Neuronal stem cell (in vitro differentiated cells): ENCODE measurements around the gene FARP1.
A peak's percentile ranks its signal among the peaks of the same experiment; 100 is the strongest.

ENCODE experiments used
- DNase-seq: peaks from one replicate; pipeline ENCODE4 v3.0.0-alpha.2; 2013; ENCODE audit warnings: low spot score
- H2AFZ ChIP-seq: one replicate; pipeline ENCODE4 v1.6.1; 2013; ENCODE audit warnings: mild to moderate bottlenecking, low read length, inconsistent platforms
- H2AK5ac ChIP-seq: 2 replicates; pipeline ENCODE4 v1.6.1; 2013; ENCODE audit warnings: low read depth, mild to moderate bottlenecking, inconsistent platforms, low read length, moderate library complexity, mixed read lengths
- H2BK120ac ChIP-seq: 2 replicates; pipeline ENCODE4 v1.6.1; 2013; ENCODE audit warnings: low read depth, mild to moderate bottlenecking, inconsistent platforms, low read length, moderate library complexity, mixed read lengths
- H2BK12ac ChIP-seq: one replicate; pipeline ENCODE4 v1.6.1; 2013; ENCODE audit warnings: low read length, inconsistent platforms
- H2BK15ac ChIP-seq: 2 replicates; pipeline ENCODE4 v1.6.1; 2013; ENCODE audit warnings: mild to moderate bottlenecking, low read length, inconsistent platforms, mixed read lengths
- H2BK5ac ChIP-seq: one replicate; pipeline ENCODE4 v1.6.1; 2013; ENCODE audit warnings: inconsistent platforms, mild to moderate bottlenecking, low read length, moderate library complexity
- H3K14ac ChIP-seq: one replicate; pipeline ENCODE4 v1.6.1; 2013; ENCODE audit warnings: low read length, inconsistent platforms
- H3K18ac ChIP-seq: 2 replicates; pipeline ENCODE4 v1.6.1; 2013; ENCODE audit warnings: low read length, inconsistent platforms
- H3K23ac ChIP-seq: 2 replicates; pipeline ENCODE4 v1.6.1; 2013; ENCODE audit warnings: low read depth, mild to moderate bottlenecking, mixed read lengths, low read length, inconsistent platforms; ENCODE audit not compliant: poor library complexity
- H3K27ac ChIP-seq: replicated peaks from 3 replicates; pipeline ENCODE4 v1.5.1; 2013; ENCODE audit warnings: low read length, inconsistent platforms
- H3K27me3 ChIP-seq, 3 experiments: 2 replicates each; pipeline ENCODE4 v1.6.1; 2013; ENCODE audit warnings: low read length in 3 of 3, mild to moderate bottlenecking in 2 of 3, inconsistent platforms in 1 of 3, low read depth in 1 of 3, mixed read lengths in 1 of 3, moderate library complexity in 1 of 3; ENCODE audit not compliant: control insufficient read depth in 3 of 3, insufficient read depth in 3 of 3
- H3K36me3 ChIP-seq, 2 donors: replicated peaks in 1 of 2; 2 replicates each; pipeline ENCODE4 v1.6.1; 2013; ENCODE audit warnings: low read length in 2 of 2; ENCODE audit not compliant: control insufficient read depth in 2 of 2, insufficient read depth in 2 of 2
- H3K4ac ChIP-seq: 2 replicates; pipeline ENCODE4 v1.6.1; 2013; ENCODE audit warnings: inconsistent platforms, mild to moderate bottlenecking, low read length, moderate library complexity
- H3K4me1 ChIP-seq, 2 donors: 1 replicate in 1 of 2; 2 replicates in 1 of 2; pipeline ENCODE4 v1.6.1; 2013; ENCODE audit warnings: low read length in 2 of 2, low read depth in 1 of 2; ENCODE audit not compliant: control insufficient read depth in 2 of 2, insufficient read depth in 1 of 2
- H3K4me2 ChIP-seq: one replicate; pipeline ENCODE4 v1.6.1; 2013; ENCODE audit warnings: mild to moderate bottlenecking, low read length, inconsistent platforms; ENCODE audit not compliant: insufficient read depth, poor library complexity, severe bottlenecking
- H3K4me3 ChIP-seq, 2 donors: 2 replicates each; pipeline ENCODE4 v1.5.1; 2013; ENCODE audit warnings: low read length in 2 of 2, mild to moderate bottlenecking in 2 of 2, inconsistent platforms in 1 of 2, moderate library complexity in 1 of 2
- H3K79me1 ChIP-seq: one replicate; pipeline ENCODE4 v1.6.1; 2013; ENCODE audit warnings: low read depth, mild to moderate bottlenecking, inconsistent platforms, low read length, moderate library complexity
- H3K9ac ChIP-seq: one replicate; pipeline ENCODE4 v1.6.1; 2013; ENCODE audit warnings: mild to moderate bottlenecking, low read depth, low read length, inconsistent platforms; ENCODE audit not compliant: poor library complexity
- H3K9me3 ChIP-seq, 2 donors: replicated peaks in 1 of 2; 2 replicates each; pipeline versions ENCODE3 to v1.6.1; 2013; ENCODE audit warnings: low read length in 2 of 2, mild to moderate bottlenecking in 2 of 2, inconsistent platforms in 1 of 2, low read depth in 1 of 2, mixed read lengths in 1 of 2, moderate library complexity in 1 of 2; ENCODE audit not compliant: control insufficient read depth in 2 of 2, insufficient read depth in 1 of 2
- H4K8ac ChIP-seq: one replicate; pipeline ENCODE4 v1.6.1; 2013; ENCODE audit warnings: low read depth, mild to moderate bottlenecking, inconsistent platforms, low read length, moderate library complexity
- H4K91ac ChIP-seq: one replicate; pipeline ENCODE4 v1.6.1; 2013; ENCODE audit warnings: low read length, low read depth, mild to moderate bottlenecking, inconsistent platforms; ENCODE audit not compliant: poor library complexity
- WGBS, 2 donors: extraction: QIAGEN DNeasy Blood & Tissue Kit; methylation state at CpG; one replicate each; pipeline ENCODE4 v1.1.7; 2013; ENCODE audit warnings: missing lambda C conversion rate in 2 of 2, mixed read lengths in 1 of 2; ENCODE audit not compliant: insufficient read length in 2 of 2, insufficient replicate concordance in 1 of 2; ENCODE audit errors: extremely low coverage in 2 of 2; 5-methylcytosine and 5-hydroxymethylcytosine counted together

FARP1 gene

GRCh38 chr13:98171900-98172589, 29.2 kb downstream of the FARP1 start:
- no peak overlapping the region for H3K14ac ChIP-seq
- H4K8ac ChIP-seq: no peak overlapping the region
- peak overlapping the region in 1 of 2 donors; percentile 13 for H3K4me3 ChIP-seq
- H3K36me3 ChIP-seq: peaks cover 5 to 12% of the 10 kb centered on the region in 2 donors
- no peak overlapping the region for H2BK12ac ChIP-seq
- H2BK120ac ChIP-seq: no peak overlapping the region
- peak overlapping the region; percentile 15 for H3K4me2 ChIP-seq
- peaks cover 13% of the 10 kb centered on the region for H3K79me1 ChIP-seq
- no peak overlapping the region for H2BK5ac ChIP-seq
- H3K27ac ChIP-seq: no peak overlapping the region
- H3K4me1 ChIP-seq: peaks cover 22 to 32% of the 10 kb centered on the region in 2 donors
- no peak for DNase-seq
- no peak overlapping the region for H3K9ac ChIP-seq
- H4K91ac ChIP-seq: no peak overlapping the region
- no CpG with 5 or more reads among the region's 14 CpGs for WGBS, 2 donors
- H3K23ac ChIP-seq: no peak overlapping the region
- peak overlapping the region; percentile 57 for H2AFZ ChIP-seq
- H2AK5ac ChIP-seq: no peak overlapping the region
- H3K9me3 ChIP-seq: peaks cover 2 to 9% of the 10 kb centered on the region in 2 donors
- H3K27me3 ChIP-seq: no peaks in the 10 kb centered on the region
- no peak overlapping the region for H3K4ac ChIP-seq
- H3K18ac ChIP-seq: no peak overlapping the region
- H2BK15ac ChIP-seq: no peak overlapping the region

DNA sequence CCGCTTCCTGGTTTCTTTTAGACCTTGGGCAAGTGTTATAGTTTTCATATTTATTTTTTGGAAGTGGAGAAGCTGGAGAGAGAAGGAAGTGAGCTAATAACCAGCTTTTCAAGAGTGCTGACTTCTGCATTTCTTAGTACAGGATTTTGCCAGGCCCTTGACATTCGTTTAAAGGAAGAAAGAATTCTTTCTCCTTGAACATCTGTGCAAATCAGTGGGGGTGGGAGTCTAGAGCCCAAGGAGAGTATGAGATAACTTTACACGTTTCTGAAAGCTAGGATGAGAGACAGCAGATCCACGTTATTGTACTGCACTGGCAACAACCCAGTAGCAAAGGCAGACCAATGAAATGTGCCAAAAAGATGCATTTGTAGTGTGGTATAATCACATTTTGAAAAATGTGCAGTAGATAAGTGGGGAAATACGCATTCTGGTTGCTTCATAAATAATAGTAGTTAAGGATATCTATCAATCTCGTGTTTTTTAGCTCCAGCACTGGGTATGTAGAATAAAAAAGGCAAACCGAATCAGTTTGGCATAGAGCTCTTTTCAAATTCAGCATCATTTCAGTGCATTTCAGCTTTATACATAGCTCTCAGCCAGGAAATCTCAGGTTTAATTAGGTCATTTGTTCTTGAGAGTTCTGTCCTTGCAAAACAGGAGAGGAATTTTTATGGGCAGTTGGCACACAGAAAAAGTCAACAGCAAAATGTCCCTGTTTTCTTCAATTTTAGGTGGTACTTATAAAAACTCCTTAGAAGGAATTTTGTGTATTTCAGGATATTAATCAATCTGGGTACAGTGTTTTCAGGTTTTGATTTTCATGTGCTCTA, 29.9 kb downstream of the FARP1 start:
- H2BK15ac ChIP-seq: no peak overlapping the region

GRCh38 chr13:98173431-98174152, 30.7 kb downstream of the FARP1 start:
- Histone ChIP-seq H3K4me1 (peaks cover 22 to 32% of the 10 kb centered on the region in 2 donors), H2BK12ac (no peak overlapping the region), H2AFZ (no peak overlapping the region), H3K79me1 (peaks cover 13% of the 10 kb centered on the region), H3K4me3 (no peak overlapping the region), H3K9me3 (peaks cover 2 to 12% of the 10 kb centered on the region in 2 donors), H2BK120ac (no peak overlapping the region), H3K18ac (peak overlapping the region; percentile 1), H3K27ac (no peak overlapping the region), H2BK15ac (no peak overlapping the region), H4K8ac (no peak overlapping the region), H3K23ac (no peak overlapping the region), H3K14ac (no peak overlapping the region), H3K27me3 (no peaks in the 10 kb centered on the region), H3K4ac (no peak overlapping the region), H2AK5ac (no peak overlapping the region), H3K9ac (no peak overlapping the region), H3K4me2 (no peak overlapping the region), H2BK5ac (no peak overlapping the region), H3K36me3 (peaks cover 5 to 14% of the 10 kb centered on the region in 2 donors), H4K91ac (no peak overlapping the region)
- no peak for DNase-seq
- no CpG with 5 or more reads among the region's 9 CpGs for WGBS, 2 donors

More for the DNA sequence above, 29.9 kb downstream of the FARP1 start:
- H3K27ac ChIP-seq: no peak overlapping the region
- H3K4me1 ChIP-seq: peaks cover 22 to 32% of the 10 kb centered on the region in 2 donors
- H3K18ac ChIP-seq: no peak overlapping the region
- no peak overlapping the region for H2AK5ac ChIP-seq
- H2BK12ac ChIP-seq: no peak overlapping the region
- H2BK120ac ChIP-seq: no peak overlapping the region
- no peak for DNase-seq
- no peak overlapping the region for H4K91ac ChIP-seq
- H3K9ac ChIP-seq: no peak overlapping the region
- no peak overlapping the region for H3K4ac ChIP-seq
- no peak overlapping the region for H2AFZ ChIP-seq
- peaks cover 5 to 14% of the 10 kb centered on the region in 2 donors for H3K36me3 ChIP-seq
- WGBS, 2 donors: no CpG with 5 or more reads among the region's 7 CpGs
- no peak overlapping the region for H3K23ac ChIP-seq
- no peak overlapping the region for H3K4me2 ChIP-seq
- no peak overlapping the region for H4K8ac ChIP-seq
- H3K27me3 ChIP-seq: no peaks in the 10 kb centered on the region
- peaks cover 2 to 10% of the 10 kb centered on the region in 2 donors for H3K9me3 ChIP-seq
- H2BK5ac ChIP-seq: no peak overlapping the region
- H3K14ac ChIP-seq: no peak overlapping the region
- H3K79me1 ChIP-seq: peaks cover 13% of the 10 kb centered on the region
- no peak overlapping the region for H3K4me3 ChIP-seq
